GM19455 (cell line): ENCODE results near the gene FAM193A.
A peak's percentile ranks its signal among the peaks of the same experiment; 100 is the strongest.

Experiments
- ATAC-seq: cut with Tn5 transposase; IDR thresholded peaks from one replicate; pipeline ENCODE4 v1.9.1; 2021; ENCODE audit not compliant: unreplicated experiment

Gene FAM193A

GRCh38 chr4:2688697-2689096 lies 152.2 kb downstream of the FAM193A start:
- no peak for ATAC-seq

GRCh38 chr4:2689114-2689513 lies 152.7 kb downstream of the FAM193A start:
- no peak for ATAC-seq

- ATAC-seq, result no peak
Observed at GRCh38 chr4:2689825-2690700, 153.6 kb downstream of the FAM193A start.

- no peak for ATAC-seq
Observed at GRCh38 chr4:2691313-2691712, 154.9 kb downstream of the FAM193A start.

GRCh38 chr4:2691952-2692435 lies 155.5 kb downstream of the FAM193A start:
- no peak for ATAC-seq

GRCh38 chr4:2694691-2695090 lies 158.2 kb downstream of the FAM193A start:
- no peak for ATAC-seq

- no peak for ATAC-seq
Observed at GRCh38 chr4:2695346-2696060, 159.1 kb downstream of the FAM193A start.

GRCh38 chr4:2696423-2696822 lies 160.0 kb downstream of the FAM193A start:
- ATAC-seq, result peak; percentile 85

GRCh38 chr4:2697995-2698414 lies 161.6 kb downstream of the FAM193A start:
- ATAC-seq, result no peak

- ATAC-seq, result no peak
Observed at GRCh38 chr4:2698504-2698903, 162.1 kb downstream of the FAM193A start.

- no peak for ATAC-seq
Observed at GRCh38 chr4:2698951-2699505, 162.6 kb downstream of the FAM193A start.

- ATAC-seq, result no peak
Observed at GRCh38 chr4:2699534-2699933, 163.1 kb downstream of the FAM193A start.

GRCh38 chr4:2700031-2700430 lies 163.6 kb downstream of the FAM193A start:
- ATAC-seq, result no peak

GRCh38 chr4:2702361-2702760 lies 165.9 kb downstream of the FAM193A start:
- ATAC-seq, result no peak

- ATAC-seq, result no peak
Observed at GRCh38 chr4:2702770-2703169, 166.3 kb downstream of the FAM193A start.

GRCh38 chr4:2712261-2712842 lies 175.9 kb downstream of the FAM193A start:
- no peak for ATAC-seq

- no peak for ATAC-seq
Observed at GRCh38 chr4:2713337-2713736, 176.9 kb downstream of the FAM193A start.

- no peak for ATAC-seq
Observed at GRCh38 chr4:2714061-2714770, 177.8 kb downstream of the FAM193A start.

- no peak for ATAC-seq
Observed at GRCh38 chr4:2714918-2715317, 178.5 kb downstream of the FAM193A start.

- ATAC-seq, result no peak
Observed at GRCh38 chr4:2715426-2715825, 179.0 kb downstream of the FAM193A start.

GRCh38 chr4:2716236-2716635 lies 179.8 kb downstream of the FAM193A start:
- no peak for ATAC-seq
